ENCODE results near the gene ZNF556.

ZNF556 gene

GRCh38 chr19:2847507-2847906 is 19.6 kb upstream of the ZNF556 start:
- no peak for TF ChIP-seq Cebpa-rat (IDR thresholded peaks at IDR 0.05)
- Histone ChIP-seq H4K20me1 (peaks cover 0 to 8% (median 0%) of the 10 kb centered on the region in 11 experiments; a peak in 4 of 22 replicates), H3K4me1 (peaks cover 8 to 28% (median 13%) of the 10 kb centered on the region in 10 experiments), H3K9me3 (replicated peaks in 1 of 11) (peaks cover 82 to 89% (median 84%) of the 10 kb centered on the region in 11 experiments), H3K36me3 (peaks cover 67 to 88% (median 80%) of the 10 kb centered on the region in 11 experiments), H3K4me3 (no peak overlapping the region), H3K9ac (no peak overlapping the region), H3K27ac (no peak overlapping the region), H3K4me2 (no peak overlapping the region), H3K27me3 (no peaks in the 10 kb centered on the region)

DNA sequence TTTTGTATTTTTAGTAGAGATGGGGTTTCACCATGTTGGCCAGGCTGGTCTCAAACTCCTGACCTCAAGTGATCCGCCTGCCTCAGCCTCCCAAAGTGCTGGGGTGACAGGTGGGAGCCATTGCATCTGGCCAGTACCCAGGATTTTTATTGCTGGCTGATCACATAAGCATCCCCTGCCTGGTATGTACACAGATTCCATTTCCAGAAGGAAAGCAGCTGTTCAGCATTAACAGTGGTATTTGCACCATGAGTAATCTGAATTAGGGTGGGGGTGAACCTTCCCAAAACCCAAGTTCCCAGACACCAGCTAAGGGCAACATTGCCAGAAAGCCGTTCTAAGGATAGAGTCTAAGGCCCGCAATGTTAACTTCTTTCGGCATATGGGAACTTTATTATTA is 18.5 kb upstream of the ZNF556 start:
- 0 out of 22 replicates have a peak, but pooled peaks cover 0 to 5% (median 0%) of the 10 kb centered on the region in 11 experiments for H3K27me3 ChIP-seq
- no peak overlapping the region for H3K4me3 ChIP-seq
- H3K9me3 ChIP-seq (replicated peaks in 1 of 11): peaks cover 93 to 100% (median 95%) of the 10 kb centered on the region in 11 experiments
- no peaks in the 10 kb centered on the region for H4K20me1 ChIP-seq
- TF ChIP-seq Cebpa-rat (IDR thresholded peaks at IDR 0.05): no peak
- H3K4me2 ChIP-seq: no peak overlapping the region
- peaks cover 0 to 17% (median 5%) of the 10 kb centered on the region in 10 experiments; a peak in 13 of 20 replicates for H3K4me1 ChIP-seq
- H3K9ac ChIP-seq: no peak overlapping the region
- no peak overlapping the region for H3K27ac ChIP-seq
- peaks cover 79 to 98% (median 91%) of the 10 kb centered on the region in 11 experiments for H3K36me3 ChIP-seq

GRCh38 chr19:2850256-2850925 is 16.7 kb upstream of the ZNF556 start:
- H3K36me3 ChIP-seq: peaks cover 89 to 99% (median 97%) of the 10 kb centered on the region in 11 experiments
- no peaks in the 10 kb centered on the region for H4K20me1 ChIP-seq
- peak overlapping the region in 4 of 10 experiments; percentile 8 to 29 (median 22); a peak in 5 of 20 replicates for H3K4me3 ChIP-seq
- H3K27ac ChIP-seq: no peak overlapping the region
- H3K9ac ChIP-seq: no peak overlapping the region
- TF ChIP-seq Cebpa-rat (IDR thresholded peaks at IDR 0.05): no peak
- H3K4me2 ChIP-seq: peak overlapping the region in 3 of 11 experiments; percentile 23 to 51 (median 43); a peak in 4 of 22 replicates
- peaks cover 100% of the 10 kb centered on the region in 11 experiments for H3K9me3 ChIP-seq (replicated peaks in 1 of 11)
- H3K4me1 ChIP-seq: peaks cover 0 to 15% (median 5%) of the 10 kb centered on the region in 10 experiments; a peak in 9 of 20 replicates
- H3K27me3 ChIP-seq: 0 out of 22 replicates have a peak, but pooled peaks cover 0 to 5% (median 0%) of the 10 kb centered on the region in 11 experiments

DNA sequence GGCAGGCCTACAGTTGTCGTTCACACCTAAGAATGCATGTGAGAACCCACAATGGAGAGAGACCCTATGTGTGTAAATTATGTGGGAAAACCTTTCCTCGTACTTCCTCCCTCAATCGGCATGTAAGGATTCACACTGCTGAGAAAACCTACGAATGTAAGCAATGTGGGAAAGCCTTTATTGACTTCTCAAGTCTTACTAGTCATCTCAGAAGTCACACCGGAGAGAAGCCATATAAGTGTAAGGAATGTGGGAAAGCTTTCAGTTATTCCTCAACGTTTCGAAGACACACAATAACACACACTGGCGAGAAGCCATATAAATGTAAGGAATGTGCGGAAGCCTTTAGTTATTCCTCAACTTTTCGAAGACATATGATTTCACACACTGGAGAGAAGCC is 14.5 kb upstream of the ZNF556 start:
- H3K9me3 ChIP-seq (replicated peaks in 1 of 11): peaks cover 100% of the 10 kb centered on the region in 11 experiments

GRCh38 chr19:2853015-2853606 is 14.0 kb upstream of the ZNF556 start:
- no peak for TF ChIP-seq Cebpa-rat (IDR thresholded peaks at IDR 0.05)
- H4K20me1 ChIP-seq: no peaks in the 10 kb centered on the region
- H3K27me3 ChIP-seq: 0 out of 22 replicates have a peak, but pooled peaks cover 0 to 5% (median 0%) of the 10 kb centered on the region in 11 experiments
- H3K9ac ChIP-seq: no peak overlapping the region
- peaks cover 0 to 10% (median 2%) of the 10 kb centered on the region in 10 experiments; a peak in 8 of 20 replicates for H3K4me1 ChIP-seq
- peaks cover 86 to 99% (median 96%) of the 10 kb centered on the region in 11 experiments for H3K36me3 ChIP-seq
- no peak overlapping the region for H3K27ac ChIP-seq
- H3K9me3 ChIP-seq (replicated peaks in 1 of 11): peaks cover 100% of the 10 kb centered on the region in 11 experiments
- peak overlapping the region; percentile 13 to 48 (median 32); a peak in 17 of 20 replicates for H3K4me3 ChIP-seq
- no peak overlapping the region for H3K4me2 ChIP-seq

More for the DNA sequence above, 14.5 kb upstream of the ZNF556 start:
- peak overlapping the region; percentile 14 to 48 (median 34); a peak in 15 of 20 replicates for H3K4me3 ChIP-seq
- H4K20me1 ChIP-seq: no peaks in the 10 kb centered on the region
- no peak for TF ChIP-seq Cebpa-rat (IDR thresholded peaks at IDR 0.05)
- no peak overlapping the region for H3K4me2 ChIP-seq
- peaks cover 85 to 99% (median 96%) of the 10 kb centered on the region in 11 experiments for H3K36me3 ChIP-seq
- H3K9ac ChIP-seq: no peak overlapping the region
- H3K4me1 ChIP-seq: peaks cover 0 to 10% (median 2%) of the 10 kb centered on the region in 10 experiments; a peak in 8 of 20 replicates
- no peak overlapping the region for H3K27ac ChIP-seq
- 0 out of 22 replicates have a peak, but pooled peaks cover 0 to 5% (median 0%) of the 10 kb centered on the region in 11 experiments for H3K27me3 ChIP-seq

DNA sequence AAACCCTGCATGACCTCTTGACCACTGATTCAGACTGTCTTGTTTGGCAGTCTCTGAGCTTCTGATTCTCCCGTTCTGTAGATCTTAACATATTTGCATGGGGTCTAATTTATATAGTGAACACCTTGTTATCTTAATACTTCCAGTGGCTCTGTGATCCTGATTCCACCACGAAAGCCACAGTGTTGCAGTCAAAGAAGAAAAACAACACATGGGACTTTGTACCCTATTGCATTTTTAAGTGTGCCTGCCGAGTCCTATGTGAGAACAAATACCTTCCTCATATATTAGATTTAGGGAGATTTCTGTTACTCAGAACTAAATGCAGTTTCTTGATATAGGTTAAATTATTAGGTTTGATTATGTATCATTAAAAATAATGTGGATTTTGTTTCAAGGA is 12.3 kb upstream of the ZNF556 start:
- H3K36me3 ChIP-seq: peaks cover 80 to 99% (median 93%) of the 10 kb centered on the region in 11 experiments
- H4K20me1 ChIP-seq: no peaks in the 10 kb centered on the region
- peaks cover 99 to 100% (median 100%) of the 10 kb centered on the region in 11 experiments for H3K9me3 ChIP-seq (replicated peaks in 1 of 11)
- 0 out of 22 replicates have a peak, but pooled peaks cover 0 to 5% (median 0%) of the 10 kb centered on the region in 11 experiments for H3K27me3 ChIP-seq
- no peak overlapping the region for H3K9ac ChIP-seq
- H3K4me1 ChIP-seq: peaks cover 0 to 7% (median 2%) of the 10 kb centered on the region in 10 experiments; a peak in 8 of 20 replicates
- H3K4me2 ChIP-seq: no peak overlapping the region
- TF ChIP-seq Cebpa-rat (IDR thresholded peaks at IDR 0.05): no peak
- H3K4me3 ChIP-seq: peak overlapping the region in 7 of 10 experiments; percentile 0 to 30 (median 8); a peak in 5 of 20 replicates
- H3K27ac ChIP-seq: no peak overlapping the region

DNA sequence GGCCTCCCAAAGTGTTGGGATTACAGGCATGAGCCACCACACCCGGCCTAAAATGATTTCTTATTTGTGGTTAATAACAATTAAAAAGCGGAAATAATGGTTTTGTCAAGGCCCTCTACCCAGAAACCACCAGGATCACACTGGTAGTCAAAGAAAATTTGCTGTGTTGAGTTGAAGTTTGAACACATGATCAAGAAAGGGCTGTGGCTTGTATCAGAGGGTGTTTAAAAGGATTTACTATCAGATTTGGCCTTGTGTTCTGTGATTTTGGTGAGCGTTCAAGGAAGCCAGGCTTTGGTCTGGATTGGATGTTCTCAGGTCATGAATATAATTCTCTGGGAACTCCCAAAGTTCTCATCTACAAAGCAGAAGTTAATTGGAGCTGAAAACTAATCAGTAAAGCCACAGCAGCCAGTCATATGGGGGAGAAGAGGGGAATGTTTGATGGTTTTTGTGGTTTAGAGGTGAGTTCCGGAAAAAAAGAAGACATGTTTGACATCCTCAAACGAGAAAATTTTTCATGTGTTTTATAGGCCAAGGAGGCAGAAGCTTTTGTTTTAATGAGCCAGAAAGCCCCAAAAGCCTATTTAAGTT is 10.6 kb upstream of the ZNF556 start:
- no peaks in the 10 kb centered on the region for H4K20me1 ChIP-seq
- H3K4me2 ChIP-seq: no peak overlapping the region
- H3K4me3 ChIP-seq: no peak overlapping the region
- no peak overlapping the region for H3K27ac ChIP-seq
- H3K9ac ChIP-seq: no peak overlapping the region
- 0 out of 22 replicates have a peak, but pooled peaks cover 0 to 5% (median 0%) of the 10 kb centered on the region in 11 experiments for H3K27me3 ChIP-seq
- TF ChIP-seq Cebpa-rat (IDR thresholded peaks at IDR 0.05): no peak
- peaks cover 82 to 100% (median 89%) of the 10 kb centered on the region in 11 experiments for H3K9me3 ChIP-seq (replicated peaks in 1 of 11)
- no peaks in the 10 kb centered on the region; a peak in 1 of 20 replicates for H3K4me1 ChIP-seq
- peaks cover 63 to 82% (median 76%) of the 10 kb centered on the region in 11 experiments for H3K36me3 ChIP-seq

DNA sequence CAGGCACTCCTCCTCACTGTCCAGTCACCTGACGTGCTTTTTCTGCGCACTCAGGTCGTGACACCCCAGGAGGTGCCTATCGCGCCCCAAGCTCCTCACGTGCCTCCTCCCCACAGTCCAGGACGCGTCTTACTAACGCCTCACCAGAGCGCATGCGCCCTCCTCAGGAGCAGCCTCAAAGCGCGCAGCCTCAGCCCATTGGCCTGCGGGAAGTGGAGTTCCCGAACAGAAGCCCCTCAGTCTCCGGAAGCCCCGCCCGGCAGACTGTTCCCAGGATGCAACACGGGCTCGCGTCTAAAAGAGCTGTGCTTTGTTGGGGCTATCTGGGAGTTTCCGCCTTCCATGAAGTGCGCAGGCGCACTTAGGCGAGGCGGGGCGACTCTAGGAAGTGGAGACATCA is 8.3 kb upstream of the ZNF556 start:
- H3K36me3 ChIP-seq: peaks cover 40 to 58% (median 53%) of the 10 kb centered on the region in 11 experiments
- TF ChIP-seq Cebpa-rat (IDR thresholded peaks at IDR 0.05): no peak
- H3K27me3 ChIP-seq: no peaks in the 10 kb centered on the region
- peaks cover 72 to 94% (median 76%) of the 10 kb centered on the region in 11 experiments for H3K9me3 ChIP-seq (replicated peaks in 1 of 11)
- no peak overlapping the region for H3K4me2 ChIP-seq
- H3K27ac ChIP-seq: no peak overlapping the region
- no peak overlapping the region for H3K9ac ChIP-seq
- no peak overlapping the region for H3K4me3 ChIP-seq
- H4K20me1 ChIP-seq: no peaks in the 10 kb centered on the region
- peaks cover 0 to 6% (median 0%) of the 10 kb centered on the region in 10 experiments; a peak in 4 of 20 replicates for H3K4me1 ChIP-seq

All from BLaER1 treated with 17β-estradiol and CSF1 and Interleukin-3, amounts not matched to agents 10 nM and 100 nM (cell line).